OCI-LY3 (cell line): ENCODE data around the gene C12orf50.

Experiments
- H2AFZ ChIP-seq: fragments of 200-600, 300-600 bp; shearing (Covaris generic); 2 replicates; pipeline ENCODE4 v1.6.0; 2014; ENCODE audit warnings: antibody characterized with exemption, low read depth, low read length
- H3K27ac ChIP-seq: fragments of 200-600, 300-600 bp; sonication (generic); 2 replicates; pipeline ENCODE4 v1.5.1; 2014; ENCODE audit warnings: mild to moderate bottlenecking, low read length, moderate library complexity, mixed read lengths
- H3K27me3 ChIP-seq: fragments of 200-600, 300-600 bp; sonication (generic); 2 replicates; pipeline ENCODE4 v1.6.1; 2014; ENCODE audit warnings: low read depth, low read length, mixed read lengths
- H3K36me3 ChIP-seq: fragments of 200-600, 300-600 bp; sonication (generic); replicated peaks from 2 replicates; pipeline ENCODE3; 2014; ENCODE audit warnings: low read depth, low read length, mixed read lengths
- H3K4me1 ChIP-seq: fragments of 300-600, 200-600 bp; sonication (generic); 2 replicates; pipeline ENCODE4 v1.6.1; 2014; ENCODE audit warnings: low read length, mixed read lengths
- H3K4me2 ChIP-seq: fragments of 200-600, 300-600 bp; sonication (generic); 2 replicates; pipeline ENCODE4 v1.6.1; 2014; ENCODE audit warnings: low read length, mixed read lengths
- H3K4me3 ChIP-seq: fragments of 300-600, 200-600 bp; sonication (generic); 2 replicates; pipeline ENCODE4 v1.5.1; 2014; ENCODE audit warnings: antibody characterized with exemption, mild to moderate bottlenecking, low read length, moderate library complexity
- H3K79me2 ChIP-seq: fragments of 300-600, 200-600 bp; shearing (Covaris generic); 2 replicates; pipeline ENCODE4 v1.6.1; 2014; ENCODE audit warnings: mild to moderate bottlenecking, low read length, mixed read lengths
- H3K9ac ChIP-seq: fragments of 300-600, 200-600 bp; shearing (Covaris generic); 2 replicates; pipeline ENCODE4 v1.6.0; 2014; ENCODE audit warnings: mild to moderate bottlenecking, low read length, moderate library complexity
- H3K9me3 ChIP-seq: fragments of 200-600, 300-600 bp; shearing (Covaris generic); 2 replicates; pipeline ENCODE4 v1.6.1; 2014; ENCODE audit warnings: low read length, mixed read lengths; ENCODE audit not compliant: insufficient read depth
- H4K20me1 ChIP-seq: fragments of 200-600, 300-600 bp; sonication (generic); 2 replicates; pipeline ENCODE4 v1.6.1; 2016; ENCODE audit warnings: low read length, mixed read lengths; ENCODE audit not compliant: insufficient read depth
- CTCF ChIP-seq: fragments of 200-600, 300-600 bp; sonication (generic); IDR thresholded peaks from 2 replicates; pipeline ENCODE4 v1.5.1; 2014; ENCODE audit warnings: antibody characterized with exemption, low read length, low read depth
- EZH2phosphoT487 ChIP-seq: fragments of 200-600 bp; shearing (Covaris generic); IDR thresholded peaks from 2 replicates; pipeline ENCODE4 v1.6.1; 2018; ENCODE audit warnings: antibody characterized with exemption, mixed run types, low read depth

The C12orf50 gene

GRCh38 chr12:88029093-88029665 is at the start of gene C12orf50:
C12orf50 (minus strand) TSS chr12:88029401; CDS start chr12:88026962, 2,439 bp downstream.
- H4K20me1 ChIP-seq = no peaks in the 10 kb centered on the region
- no peaks in the 10 kb centered on the region for H3K36me3 ChIP-seq
- no peak within 1 kb of the TSS for H3K27ac ChIP-seq
- no peak within 1 kb of the TSS for H2AFZ ChIP-seq
- no peak for TF ChIP-seq CTCF
- no peak for TF ChIP-seq EZH2phosphoT487
- no peak within 1 kb of the TSS for H3K4me2 ChIP-seq
- H3K27me3 ChIP-seq = no peaks in the 10 kb centered on the region
- H3K4me1 ChIP-seq = no peaks in the 10 kb centered on the region
- no peak within 1 kb of the TSS for H3K9ac ChIP-seq
- H3K79me2 ChIP-seq = no peaks in the 10 kb centered on the region
- no peaks in the 10 kb centered on the region for H3K9me3 ChIP-seq
- H3K4me3 ChIP-seq = no peak within 1 kb of the TSS

- no peak overlapping the region for H3K4me2 ChIP-seq
- H3K9ac ChIP-seq = no peak overlapping the region
- H3K4me1 ChIP-seq = peaks cover 14% of the 10 kb centered on the region
- H3K4me3 ChIP-seq = no peak overlapping the region
- H3K27me3 ChIP-seq = no peaks in the 10 kb centered on the region
- no peaks in the 10 kb centered on the region for H3K79me2 ChIP-seq
- TF ChIP-seq CTCF (no peak), EZH2phosphoT487 (no peak)
- H3K27ac ChIP-seq = no peak overlapping the region
- no peak overlapping the region for H2AFZ ChIP-seq
- H3K36me3 ChIP-seq = peaks cover under 1% of the 10 kb centered on the region
- H4K20me1 ChIP-seq = no peaks in the 10 kb centered on the region
- H3K9me3 ChIP-seq = no peaks in the 10 kb centered on the region
These were observed 38.1 kb upstream of the C12orf50 start for GRCh38 chr12:88067301-88067700.

GRCh38 chr12:88063375-88063774 is 34.2 kb upstream of the C12orf50 start:
- H3K9me3 ChIP-seq = no peaks in the 10 kb centered on the region
- H3K36me3 ChIP-seq = peaks cover 4% of the 10 kb centered on the region
- H3K4me3 ChIP-seq = no peak overlapping the region
- H3K27ac ChIP-seq = no peak overlapping the region
- H3K27me3 ChIP-seq = no peaks in the 10 kb centered on the region
- H3K9ac ChIP-seq = no peak overlapping the region
- peak overlapping the region; percentile 13; the same call in 1 of the 2 replicates for H3K4me2 ChIP-seq
- H3K4me1 ChIP-seq = peaks cover 18% of the 10 kb centered on the region
- no peaks in the 10 kb centered on the region for H4K20me1 ChIP-seq
- TF ChIP-seq EZH2phosphoT487 (no peak), CTCF (no peak)
- H3K79me2 ChIP-seq = no peaks in the 10 kb centered on the region
- no peak overlapping the region for H2AFZ ChIP-seq

- no peak overlapping the region for H3K4me3 ChIP-seq
- H3K4me1 ChIP-seq = peaks cover 18% of the 10 kb centered on the region
- no peak for TF ChIP-seq EZH2phosphoT487
- no peak for TF ChIP-seq CTCF
- H3K9ac ChIP-seq = no peak overlapping the region
- H3K27me3 ChIP-seq = no peaks in the 10 kb centered on the region
- peaks cover 9% of the 10 kb centered on the region for H3K36me3 ChIP-seq
- no peaks in the 10 kb centered on the region for H3K9me3 ChIP-seq
- H3K27ac ChIP-seq = peak overlapping the region; percentile 3; the same call in 1 of the 2 replicates
- H3K4me2 ChIP-seq = peak overlapping the region; percentile 25
- H2AFZ ChIP-seq = no peak overlapping the region
- no peaks in the 10 kb centered on the region for H3K79me2 ChIP-seq
- H4K20me1 ChIP-seq = no peaks in the 10 kb centered on the region
These were observed 33.3 kb upstream of the C12orf50 start for GRCh38 chr12:88062474-88062873.
